Measurements from ENCODE around the gene CPXM1.
"Not testable (repeated sequence)": the region's sequence is repeated elsewhere in the genome, so short reads cannot be mapped to it uniquely, and the experiment has no call there.

Gene CPXM1

GRCh38 chr20:2820896-2821869 lies 20.8 kb upstream of the CPXM1 start:
- no peak for DNase-seq

GRCh38 chr20:2820084-2820895 lies 19.9 kb upstream of the CPXM1 start:
- no peak for DNase-seq

- DNase-seq = no peak
Observed at GRCh38 chr20:2817891-2818595, 17.6 kb upstream of the CPXM1 start.

- no peak for DNase-seq
Observed at GRCh38 chr20:2817341-2817726, 16.9 kb upstream of the CPXM1 start.

GRCh38 chr20:2816583-2817340 lies 16.3 kb upstream of the CPXM1 start:
- DNase-seq = no peak

- no peak for DNase-seq
Observed at GRCh38 chr20:2816030-2816582, 15.7 kb upstream of the CPXM1 start, which contains the start of gene TMEM239. Gene TMEM239 (plus strand): TSS chr20:2816364. CDS start chr20:2816555, 191 bp downstream.

- DNase-seq = no peak
Observed at GRCh38 chr20:2815242-2815900, 14.9 kb upstream of the CPXM1 start.

GRCh38 chr20:2814587-2815051 lies 14.2 kb upstream of the CPXM1 start, which contains the start of gene C20orf141:
Gene C20orf141 (plus strand): TSS chr20:2814987. CDS start chr20:2815185, 198 bp downstream.
- no peak for DNase-seq

- no peak for DNase-seq
Observed at GRCh38 chr20:2814076-2814475, 13.6 kb upstream of the CPXM1 start.

GRCh38 chr20:2812189-2812588 lies 11.8 kb upstream of the CPXM1 start:
- DNase-seq = no peak

- no peak for DNase-seq
Observed at GRCh38 chr20:2809690-2810089, 9.3 kb upstream of the CPXM1 start.

- not testable (repeated sequence) for DNase-seq
Observed at GRCh38 chr20:2807929-2808328, 7.5 kb upstream of the CPXM1 start.

GRCh38 chr20:2807019-2807418 lies 6.6 kb upstream of the CPXM1 start:
- no peak for DNase-seq

- DNase-seq = no peak
Observed at GRCh38 chr20:2806351-2806701, 5.9 kb upstream of the CPXM1 start.

GRCh38 chr20:2805689-2806350 lies 5.4 kb upstream of the CPXM1 start:
- no peak for DNase-seq

- no peak for DNase-seq
Observed at GRCh38 chr20:2804852-2805688, 4.6 kb upstream of the CPXM1 start.

GRCh38 chr20:2804041-2804828 lies 3.8 kb upstream of the CPXM1 start:
- DNase-seq = no peak

- no peak for DNase-seq
Observed at GRCh38 chr20:2801286-2801728, 880 bp upstream of the CPXM1 start.

All from NCI-H187 treated with DMSO at 0.1 percent for 48 hours (cell line).